Measurements from ENCODE around the gene METRN.
"Not testable (repeated sequence)": the region's sequence is repeated elsewhere in the genome, so short reads cannot be mapped to it uniquely, and the experiment has no call there.

Gene METRN

GRCh38 chr16:678209-678857 lies 36.6 kb upstream of the METRN start:
- DNase-seq, result peak; percentile 55

GRCh38 chr16:678858-679813 lies 35.8 kb upstream of the METRN start:
- DNase-seq, result peak; percentile 87

GRCh38 chr16:679814-680624 lies 34.9 kb upstream of the METRN start, which contains the start of gene STUB1:
Gene STUB1 (plus strand): TSS chr16:680410. CDS start chr16:680526, 116 bp downstream.
- DNase-seq, result peak; percentile 90

GRCh38 chr16:680625-680945 lies 34.3 kb upstream of the METRN start:
- no peak for DNase-seq

- peak; percentile 37 for DNase-seq
Measured at GRCh38 chr16:680967-681745, 33.8 kb upstream of the METRN start.

- peak; percentile 16 for DNase-seq
Measured at GRCh38 chr16:681746-682427, 33.0 kb upstream of the METRN start.

- no peak for DNase-seq
Measured at GRCh38 chr16:682493-683395, 32.2 kb upstream of the METRN start.

GRCh38 chr16:683396-684070 lies 31.4 kb upstream of the METRN start:
- no peak for DNase-seq

GRCh38 chr16:684071-684794 lies 30.7 kb upstream of the METRN start, which contains the start of gene JMJD8:
Gene JMJD8 (minus strand): TSS chr16:684334. CDS start chr16:684319, 15 bp downstream.
- peak; percentile 98 for DNase-seq

GRCh38 chr16:684961-685696 lies 29.8 kb upstream of the METRN start:
- DNase-seq, result peak; percentile 46

GRCh38 chr16:685967-686366 lies 29.0 kb upstream of the METRN start:
- DNase-seq, result peak; percentile 48

- DNase-seq, result no peak
Measured at GRCh38 chr16:686459-687260, 28.3 kb upstream of the METRN start.

GRCh38 chr16:687499-687898 lies 27.4 kb upstream of the METRN start:
- DNase-seq, result no peak

GRCh38 chr16:689175-689897 lies 25.6 kb upstream of the METRN start:
- DNase-seq, result no peak

GRCh38 chr16:691242-691641 lies 23.7 kb upstream of the METRN start:
- DNase-seq, result not testable (repeated sequence)

- no peak for DNase-seq
Measured at GRCh38 chr16:692356-693108, 22.4 kb upstream of the METRN start.
